ENCODE data around the gene NDRG3.

- no peak for TF ChIP-seq CTCF (IDR thresholded peaks at IDR 0.05; ENCODE audit: insufficient read depth, low read depth, low read length)
- TF ChIP-seq EZH2 (IDR thresholded peaks at IDR 0.05; ENCODE audit: insufficient read depth, low read length) = no peak
Measured at GRCh38 chr20:36686944-36687343, 58.9 kb downstream of the NDRG3 start.

Data from astrocyte (in vitro differentiated cells and primary cell).